GM18909 (cell line): Measurements from ENCODE around the gene MOGAT3.

Experiments used
- ATAC-seq: cut with Tn5 transposase; IDR thresholded peaks from one replicate; pipeline ENCODE4 v1.9.1; 2021; ENCODE audit warnings: mild to moderate bottlenecking; ENCODE audit not compliant: unreplicated experiment, poor library complexity

Gene MOGAT3

GRCh38 chr7:101235050-101235449 is 34.2 kb upstream of the MOGAT3 start:
- no peak for ATAC-seq

DNA sequence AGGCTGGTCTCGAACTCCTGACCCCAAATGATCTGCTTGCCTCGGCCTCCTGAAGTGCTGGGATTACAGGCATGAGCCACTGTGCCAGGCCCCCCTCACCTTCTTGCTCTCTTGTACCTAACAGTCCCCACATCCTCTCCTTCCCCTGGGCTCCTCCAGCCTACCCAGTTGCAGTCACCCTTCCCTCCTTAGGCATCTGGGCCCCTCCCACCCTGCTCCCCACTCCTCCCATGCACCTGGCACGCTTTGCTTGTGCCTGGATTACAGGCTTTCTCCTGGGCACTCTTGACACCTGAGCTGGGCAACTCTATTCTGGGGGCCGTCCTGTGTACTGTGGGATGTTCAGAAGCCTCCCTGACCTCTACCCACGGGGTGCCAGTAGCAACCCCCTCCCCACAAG is 33.8 kb upstream of the MOGAT3 start:
- ATAC-seq, result no peak

DNA sequence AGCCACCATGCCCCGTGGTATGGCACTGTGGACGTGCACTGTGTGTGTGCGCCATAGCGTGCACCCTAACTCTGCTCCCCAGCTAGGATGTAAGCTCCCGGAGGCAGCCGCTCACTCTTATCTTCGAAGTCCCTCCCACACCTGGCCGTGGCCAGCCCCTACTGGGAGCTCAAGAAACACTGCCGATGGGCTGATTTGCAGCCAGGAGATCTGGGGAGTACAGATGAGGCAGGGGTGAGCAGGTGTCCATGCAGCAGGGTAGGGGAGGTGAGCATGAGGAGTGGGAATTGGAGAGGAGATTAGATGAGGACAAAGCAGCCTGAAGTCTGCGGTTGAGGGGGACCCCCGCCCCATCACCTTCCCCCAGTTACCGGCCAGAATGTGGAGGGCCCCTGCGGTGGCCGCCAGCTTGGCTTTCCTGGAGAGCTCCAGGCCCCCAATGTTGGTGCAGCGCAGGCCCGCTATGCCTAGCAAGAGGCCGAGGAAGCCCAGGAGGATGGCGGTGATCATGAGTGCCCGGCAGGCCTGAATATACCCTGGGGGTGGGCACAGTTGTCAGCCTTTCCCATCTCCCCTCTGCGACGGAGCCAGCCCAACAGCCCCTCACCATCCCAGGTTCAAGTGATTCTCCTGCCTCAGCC is 33.2 kb upstream of the MOGAT3 start:
- no peak for ATAC-seq

GRCh38 chr7:101232141-101232850 is 31.5 kb upstream of the MOGAT3 start:
- no peak for ATAC-seq

DNA sequence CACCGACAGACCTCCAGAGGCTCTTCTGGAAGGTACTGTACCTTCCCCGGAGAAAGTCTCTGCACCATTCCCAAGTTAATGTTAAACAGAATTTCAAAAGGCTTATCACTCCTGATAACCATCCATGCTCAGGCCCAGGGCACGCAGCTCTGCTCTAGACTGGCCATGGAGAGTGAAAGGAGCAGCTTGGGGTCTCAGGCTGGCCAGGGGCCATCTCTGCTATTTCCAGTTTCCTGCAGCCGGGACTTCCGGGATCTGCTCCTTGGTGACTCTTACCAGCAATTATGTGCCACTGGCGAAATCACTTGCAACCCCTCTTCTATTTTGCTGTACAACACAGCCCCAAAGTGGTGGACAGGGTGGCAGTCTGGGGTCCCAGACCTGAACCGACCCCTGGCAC is 30.8 kb upstream of the MOGAT3 start:
- no peak for ATAC-seq

- ATAC-seq, result no peak
These were observed 25.9 kb upstream of the MOGAT3 start for GRCh38 chr7:101226721-101227120.

GRCh38 chr7:101225650-101226049 is 24.8 kb upstream of the MOGAT3 start:
- ATAC-seq, result no peak

DNA sequence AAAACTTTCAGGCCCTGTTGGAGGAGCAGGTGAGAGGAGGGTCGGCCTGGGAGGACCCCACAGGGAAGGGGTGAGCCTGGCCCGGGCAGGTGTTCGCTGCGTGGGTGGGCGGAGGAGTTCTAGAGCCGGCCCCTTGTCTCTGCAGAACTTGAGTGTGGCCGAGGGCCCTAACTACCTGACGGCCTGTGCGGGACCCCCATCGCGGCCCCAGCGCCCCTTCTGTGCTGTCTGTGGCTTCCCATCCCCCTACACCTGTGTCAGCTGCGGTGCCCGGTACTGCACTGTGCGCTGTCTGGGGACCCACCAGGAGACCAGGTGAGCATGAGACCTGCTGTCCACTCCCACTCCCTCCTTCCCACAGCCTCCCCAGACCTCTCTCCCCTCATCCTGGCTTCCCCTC is 22.7 kb upstream of the MOGAT3 start:
- ATAC-seq, result no peak

GRCh38 chr7:101222275-101222830 is 21.5 kb upstream of the MOGAT3 start:
- ATAC-seq, result no peak

DNA sequence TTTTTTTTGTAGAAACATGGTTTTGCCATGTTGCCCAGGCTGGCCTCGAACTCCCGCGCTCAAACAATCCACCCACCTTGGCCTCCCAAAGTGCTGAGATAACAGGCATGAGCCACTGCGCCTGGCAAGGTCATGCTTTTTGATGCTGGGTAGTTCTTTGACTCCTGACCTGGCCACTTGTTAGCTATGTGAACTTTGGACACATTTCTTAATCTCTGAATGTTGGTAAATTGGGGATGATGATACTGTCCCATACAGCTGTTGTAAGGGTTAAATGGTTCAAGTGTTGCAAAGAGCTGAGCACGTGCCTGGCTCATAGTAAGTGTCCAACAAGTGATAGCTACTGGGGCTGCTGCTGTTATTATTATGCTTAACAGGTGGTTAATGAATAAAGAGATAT is 19.5 kb upstream of the MOGAT3 start:
- ATAC-seq, result no peak

- peak; percentile 20 for ATAC-seq
These were observed 17.6 kb upstream of the MOGAT3 start for GRCh38 chr7:101218236-101219125.

DNA sequence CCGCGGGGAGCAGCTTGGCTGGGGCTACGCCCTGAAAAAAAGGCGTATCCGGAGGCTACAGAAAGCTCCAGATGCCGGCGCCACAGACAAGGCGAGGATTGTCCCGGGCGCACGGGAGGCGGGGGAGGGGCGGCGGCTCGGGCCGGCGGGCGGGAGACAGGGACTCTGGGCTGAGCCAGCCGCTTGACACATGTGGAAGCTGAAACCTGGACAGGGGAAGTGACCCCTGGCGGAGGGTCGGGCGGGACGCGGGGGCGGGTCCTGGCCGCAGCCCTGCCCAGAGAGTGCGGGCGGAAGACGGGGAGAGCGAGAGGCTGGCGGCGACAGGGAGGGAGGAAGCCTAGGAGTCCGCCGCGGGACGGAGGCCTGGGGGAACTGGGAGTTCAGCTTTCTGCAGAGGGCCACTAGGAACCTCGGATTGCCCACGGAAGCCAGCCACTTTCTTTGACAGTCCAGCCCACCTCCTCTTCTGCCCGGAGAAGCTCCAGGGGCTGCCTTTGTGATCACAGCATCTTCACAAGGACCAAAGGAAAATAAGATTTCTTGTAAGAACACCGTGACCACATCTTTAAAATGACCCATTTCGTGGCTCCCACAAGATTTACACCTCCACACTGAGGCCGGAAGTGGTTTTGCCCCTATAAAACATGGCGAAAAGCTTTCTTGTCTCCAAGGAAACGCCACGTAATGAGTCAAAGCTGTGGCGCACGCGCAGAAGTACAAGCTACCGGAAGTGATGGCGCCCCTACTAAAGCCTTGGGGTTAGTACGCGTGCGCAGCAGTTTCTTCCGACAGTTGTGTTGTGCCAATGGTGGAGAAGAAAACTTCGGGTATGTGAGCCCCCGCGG is 16.8 kb upstream of the MOGAT3 start, which contains the start of the genes PLOD3 and ZNHIT1:
TSS of gene PLOD3 (minus strand) at position 194 of the 848 bp plus-strand sequence. CDS start 307 bp downstream, outside the sequence.
TSS of gene ZNHIT1 (plus strand) at position 778 of the 848 bp plus-strand sequence. CDS start at position 809, 31 bp downstream.
- ATAC-seq, result peak; percentile 69

DNA sequence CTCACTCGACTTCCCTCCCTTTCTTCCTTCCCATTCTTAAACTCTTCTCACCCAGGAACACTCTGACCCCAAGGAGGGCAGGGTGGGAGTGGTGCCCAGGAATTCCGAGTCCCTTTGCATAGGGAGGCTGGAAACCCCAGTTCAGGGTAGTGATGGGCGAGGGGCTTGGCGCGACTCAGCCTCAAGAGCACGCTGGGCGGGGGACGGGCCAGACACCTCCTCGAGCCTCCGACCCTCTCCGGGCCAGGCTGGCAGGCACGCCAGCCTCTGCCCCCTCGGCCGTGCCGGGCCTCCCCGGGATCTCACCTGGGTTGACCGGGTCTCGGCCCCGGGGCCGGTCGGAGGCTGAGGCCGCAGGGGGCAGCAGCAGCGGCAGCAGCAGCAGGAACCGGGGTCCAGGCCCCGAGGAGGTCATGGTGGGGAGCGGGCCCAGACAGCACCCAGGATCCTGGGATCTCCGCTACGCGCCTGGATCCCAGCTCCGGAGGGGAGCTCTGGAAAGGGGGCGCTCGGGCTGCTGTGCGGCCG is 16.1 kb upstream of the MOGAT3 start:
- peak; percentile 24 for ATAC-seq

GRCh38 chr7:101216001-101216859 is 15.4 kb upstream of the MOGAT3 start:
- ATAC-seq, result no peak

DNA sequence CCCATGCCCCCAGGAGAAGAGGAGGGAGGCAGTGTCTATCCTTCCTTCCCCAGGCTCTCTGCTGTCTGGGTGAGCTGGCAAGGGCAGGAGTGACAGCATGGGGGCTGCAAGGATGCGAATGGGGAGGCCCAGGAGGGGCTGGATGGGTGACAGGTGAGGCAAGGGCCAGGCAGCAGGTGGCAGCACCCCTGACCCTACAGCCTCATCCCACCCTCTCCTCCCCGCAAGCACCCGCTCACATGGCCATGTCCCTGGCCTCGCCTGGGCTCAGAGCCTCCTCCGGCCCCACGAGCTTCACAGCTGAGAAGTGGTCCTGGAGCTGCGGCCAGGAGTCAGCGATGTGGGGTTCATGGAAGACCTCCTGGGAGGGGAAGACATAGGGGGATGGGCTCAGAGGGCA is 11.2 kb upstream of the MOGAT3 start:
- no peak for ATAC-seq

DNA sequence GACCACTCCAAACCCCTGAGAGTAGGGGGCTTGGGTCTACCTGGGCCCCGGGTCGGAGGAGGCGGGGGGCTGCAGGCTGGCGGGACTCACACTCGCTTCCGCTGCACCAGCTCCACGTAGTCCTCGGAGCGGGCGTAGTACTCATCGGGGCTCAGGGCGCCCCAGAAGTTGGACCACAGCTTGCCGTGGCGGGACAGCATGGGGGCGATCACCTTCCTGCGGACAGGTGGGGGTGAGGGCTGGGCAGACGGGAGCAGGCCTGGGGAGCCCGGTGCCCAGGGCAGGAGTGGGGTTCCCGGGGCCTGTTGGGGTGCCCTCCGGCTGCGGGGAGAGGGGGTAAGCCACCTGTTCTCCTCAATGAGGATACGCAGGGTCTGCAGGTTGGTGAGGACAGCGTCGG is 10.7 kb upstream of the MOGAT3 start:
- no peak for ATAC-seq

GRCh38 chr7:101210143-101210542 is 9.3 kb upstream of the MOGAT3 start:
- ATAC-seq, result no peak

DNA sequence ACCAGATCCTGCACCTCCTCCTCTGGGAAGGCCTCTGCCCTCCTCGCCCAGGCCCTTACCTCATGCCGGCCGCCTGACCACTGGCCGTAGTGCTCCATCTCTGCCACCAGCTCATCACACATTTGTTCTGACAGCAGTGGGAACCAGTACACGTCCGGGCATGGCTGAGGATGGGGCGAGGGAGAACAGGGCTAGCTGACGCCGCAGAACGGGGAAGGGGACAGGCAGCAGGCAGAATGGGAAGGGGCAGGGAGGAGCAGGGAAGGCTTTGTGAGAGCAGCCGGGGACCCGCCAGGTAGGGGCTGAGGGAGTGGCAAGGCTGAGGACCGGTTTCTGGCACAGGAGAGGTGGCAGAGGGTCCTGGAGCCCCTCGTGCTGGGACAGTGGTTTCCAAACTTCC is 8.0 kb upstream of the MOGAT3 start:
- no peak for ATAC-seq

- no peak for ATAC-seq
These were observed 6.6 kb upstream of the MOGAT3 start for GRCh38 chr7:101207459-101207858.
